Pancreas (tissue), 10 donors: ENCODE data around the gene SORCS2. TPM values are rescaled to one million over a fixed set of nuclear protein-coding genes. Genes with fewer than 3 reads are reported as not detected.

ENCODE experiments used
- ATAC-seq, 4 donors: fragments of 200-7000 bp; cut with Tn5 transposase; one replicate each; pipeline versions ENCODE4 v1.8.0 to v1.9.1; 2020; ENCODE audit warnings: mild to moderate bottlenecking in 4 of 4, moderate library complexity in 4 of 4
- DNase-seq, 6 donors: peaks; one replicate each; pipeline ENCODE4 v3.0.0-alpha.2; 2020
- FAIRE-seq: peaks from 2 replicates; lab custom pipeline; 2012; peaks lifted over from hg19 to GRCh38; lab: Jason Lieb, UNC
- H3K27ac ChIP-seq, 4 donors: fragments of 200-600 bp; sonication (generic); 1 replicate in 3 of 4; 2 replicates in 1 of 4; pipeline versions ENCODE4 v1.5.0 to v1.8.0; 2020
- H3K27me3 ChIP-seq, 4 donors: fragments of 200-600 bp; one replicate each; pipeline ENCODE4 v1.8.0; 2021
- H3K36me3 ChIP-seq, 3 donors: fragments of 200-600 bp; sonication (generic) in 1 of 3; one replicate each; pipeline versions ENCODE4 v1.5.0 to v1.8.0; 2020 to 2021
- H3K4me1 ChIP-seq, 3 donors: fragments of 200-600 bp; one replicate each; pipeline ENCODE4 v1.8.0; 2021
- H3K4me3 ChIP-seq, 4 donors: fragments of 200-600 bp; sonication (generic) in 2 of 4; one replicate each; pipeline versions ENCODE4 v1.5.0 to v1.8.0; 2020 to 2021
- H3K9me3 ChIP-seq, 4 donors: fragments of 200-600 bp; one replicate each; pipeline ENCODE4 v1.8.0; 2021
- CTCF ChIP-seq, 4 donors: fragments of 200-600 bp; sonication (generic) in 3 of 4; IDR thresholded peaks; one replicate each; pipeline versions ENCODE4 v1.5.0 to v1.8.0; 2021; ENCODE audit warnings: antibody characterized with exemption in 4 of 4
- WGBS, 2 donors: extraction: QIAGEN DNeasy Blood & Tissue Kit; methylation state at CpG; one replicate each; pipeline ENCODE4 v1.1.7; 2013; 5-methylcytosine and 5-hydroxymethylcytosine counted together
- intact Hi-C, 3 donors: fragments of 100-400 bp; cut with DNase I; formaldehyde crosslinking; loops; one replicate each; pipeline versions ENCODE4 v1.11.1 to v1.14.2; 2022
- polyA plus RNA-seq, 2 donors: library from polyadenylated mRNA; stranded (reverse); fragments of 200-250 nt; gene quantifications; one replicate each; pipeline ENCODE4 v1.2.3, GENCODE V29; 2013
- total RNA-seq, 6 donors: library from RNA; stranded (reverse); fragmentation: NEBNext Ultra II Directional in 4 of 6; extraction: Animal tissue kit (Norgen Biotek cat#: 25700) in 4 of 6; gene quantifications; one replicate each; pipeline versions ENCODE4 v1.2.1 to v1.2.4, GENCODE V29; 2021 to 2023
- donor health status: healthy with polysubstance abuse.
- donor health status: DM: no; HTN: no; CAD: no; lungs with moderate emphysema.
- donor health status: DM: no; HTN: no; CAD: no.
- donor health status: control.
- donor health status: control.
- donor health status: Bipolar disorder and iron deficiency.
- donor health status: DM: yes; HTN: yes; CAD: no.
- donor health status: DM: no; HTN: no; CAD: no.
- donor health status: DM: no; HTN: no; CAD: no.
- donor health status: DM: yes; HTN: yes; CAD: no.

SORCS2 gene
- total and polyA plus RNA-seq, 8 donors, result 0.14 to 1.7 (median 0.42) TPM

DNA sequence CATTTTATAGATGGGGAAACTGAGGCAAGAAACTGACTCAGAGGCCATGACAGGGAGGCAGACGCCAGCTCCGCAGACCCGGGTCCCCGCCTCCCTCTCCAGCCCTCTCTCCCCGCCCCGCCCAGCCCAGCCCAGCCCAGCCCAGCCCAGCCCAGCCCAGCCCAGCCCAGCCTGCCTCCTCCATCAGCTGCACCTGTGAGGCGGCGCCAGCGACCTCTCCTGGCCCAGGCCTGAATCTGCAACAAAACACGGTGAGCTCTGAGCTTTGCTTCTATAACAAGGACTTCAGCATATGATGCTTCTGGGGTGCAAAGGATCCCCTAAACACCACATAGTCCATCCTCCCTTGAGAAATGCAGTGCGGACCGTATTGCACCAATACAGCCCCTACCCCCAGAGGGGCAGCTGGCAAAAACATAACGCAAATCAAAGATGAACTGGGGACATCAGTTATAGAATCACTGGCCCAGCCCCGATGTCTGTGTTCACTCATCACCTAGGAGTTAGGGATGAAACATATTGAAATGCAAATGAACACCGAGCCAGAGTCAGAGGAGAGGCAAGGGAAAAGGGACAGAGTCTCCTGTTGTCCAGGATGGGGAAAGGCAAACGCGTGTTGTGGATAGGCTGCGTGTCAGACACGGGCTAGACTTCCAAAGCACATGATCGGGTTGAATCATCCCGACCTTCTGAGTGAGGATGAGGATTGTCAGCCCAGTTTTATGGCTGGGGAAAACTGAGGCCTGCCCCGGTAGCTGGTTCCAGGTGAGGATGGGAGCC is 458.5 kb downstream of the SORCS2 start:
- DNase-seq, result peak in 1 of 6 donors; percentile 36
- Histone ChIP-seq H3K4me3 (no peak overlapping the region), H3K36me3 (no peaks in the 10 kb centered on the region), H3K9me3 (no peaks in the 10 kb centered on the region), H3K27ac (no peak overlapping the region), H3K4me1 (no peaks in the 10 kb centered on the region), H3K27me3 (no peaks in the 10 kb centered on the region)
- intact Hi-C loops, result no loop called here
- WGBS, 2 donors, result 54 to 56% methylated on average over 20 to 22 of the region's 22 CpGs
- ATAC-seq, result no peak
- TF ChIP-seq CTCF (IDR thresholded peaks at IDR 0.05), result no peak
- FAIRE-seq, result no peak

DNA sequence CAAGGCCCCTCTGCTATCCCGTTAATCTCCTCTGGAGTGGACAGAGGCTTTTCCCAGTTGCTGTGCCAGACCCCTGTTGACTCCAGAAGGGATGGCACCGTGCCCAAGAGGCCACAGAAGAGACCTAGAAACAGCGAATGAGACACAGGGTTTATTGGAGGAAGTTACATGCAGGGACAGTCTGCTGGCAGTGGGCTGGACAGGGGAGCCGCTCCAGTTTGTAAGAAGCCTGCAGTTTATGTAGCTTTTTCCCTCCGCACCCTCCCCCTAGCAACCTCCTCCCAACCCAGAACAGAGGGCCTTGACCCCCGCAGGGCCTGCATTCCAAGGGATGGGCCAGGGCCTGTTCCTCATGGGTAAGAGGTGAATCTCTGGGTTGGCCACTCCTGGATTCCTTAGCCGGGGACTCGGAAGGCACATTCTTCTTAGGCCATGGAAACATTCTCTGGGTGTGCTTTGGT is 459.2 kb downstream of the SORCS2 start:
- Histone ChIP-seq H3K4me1 (no peaks in the 10 kb centered on the region), H3K27ac (no peak overlapping the region), H3K4me3 (no peak overlapping the region), H3K36me3 (no peaks in the 10 kb centered on the region), H3K27me3 (no peaks in the 10 kb centered on the region), H3K9me3 (no peaks in the 10 kb centered on the region)
- ATAC-seq, result no peak
- no peak for FAIRE-seq
- no peak for TF ChIP-seq CTCF (IDR thresholded peaks at IDR 0.05)
- DNase-seq, result no peak
- intact Hi-C loops, result no loop called here
- 65% methylated on average over 8 of the region's 8 CpGs for WGBS, 2 donors

GRCh38 chr4:7652006-7652405 is 459.7 kb downstream of the SORCS2 start:
- no peak for TF ChIP-seq CTCF (IDR thresholded peaks at IDR 0.05)
- no peak overlapping the region for H3K27ac ChIP-seq

DNA sequence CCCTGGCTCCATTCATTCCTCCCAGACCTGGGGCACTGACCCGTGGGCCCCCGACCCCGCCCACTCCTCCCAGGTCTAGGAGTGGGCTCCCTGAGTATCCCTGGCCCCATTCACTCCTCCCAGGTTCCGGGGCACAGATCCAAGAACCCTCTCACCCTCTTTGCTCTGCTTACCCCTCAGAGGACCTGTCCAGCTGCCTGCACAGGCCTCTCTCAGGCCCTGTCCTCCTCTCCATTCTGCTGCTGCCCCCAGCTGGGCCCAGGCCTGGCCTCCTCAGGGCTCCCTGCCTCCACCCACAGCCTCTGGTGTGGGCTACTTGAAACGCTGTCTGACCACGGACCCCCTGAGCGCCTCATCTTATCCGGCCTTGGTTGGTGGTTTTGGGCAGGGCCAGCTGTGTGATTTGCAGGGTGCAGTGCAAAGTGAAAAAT is 460.1 kb downstream of the SORCS2 start:
- ATAC-seq (no peak), FAIRE-seq (no peak), DNase-seq (no peak)
- H3K4me3 ChIP-seq, result no peak overlapping the region
- no peaks in the 10 kb centered on the region for H3K4me1 ChIP-seq
- no peaks in the 10 kb centered on the region for H3K9me3 ChIP-seq
- H3K36me3 ChIP-seq, result no peaks in the 10 kb centered on the region
- intact Hi-C loops, result no loop called here
- TF ChIP-seq CTCF (IDR thresholded peaks at IDR 0.05), result no peak
- no peaks in the 10 kb centered on the region for H3K27me3 ChIP-seq
- 63 to 83% methylated on average over 8 of the region's 8 CpGs for WGBS, 2 donors
- no peak overlapping the region for H3K27ac ChIP-seq

More at GRCh38 chr4:7652006-7652405, 459.7 kb downstream of the SORCS2 start:
- H3K36me3 ChIP-seq, result no peaks in the 10 kb centered on the region
- no peaks in the 10 kb centered on the region for H3K4me1 ChIP-seq
- no peak for DNase-seq
- no peaks in the 10 kb centered on the region for H3K9me3 ChIP-seq
- no peaks in the 10 kb centered on the region for H3K27me3 ChIP-seq
- ATAC-seq, result no peak
- intact Hi-C loops, result no loop called here
- H3K4me3 ChIP-seq, result no peak overlapping the region
- 70 to 76% methylated on average over 8 of the region's 8 CpGs for WGBS, 2 donors
- no peak for FAIRE-seq

DNA sequence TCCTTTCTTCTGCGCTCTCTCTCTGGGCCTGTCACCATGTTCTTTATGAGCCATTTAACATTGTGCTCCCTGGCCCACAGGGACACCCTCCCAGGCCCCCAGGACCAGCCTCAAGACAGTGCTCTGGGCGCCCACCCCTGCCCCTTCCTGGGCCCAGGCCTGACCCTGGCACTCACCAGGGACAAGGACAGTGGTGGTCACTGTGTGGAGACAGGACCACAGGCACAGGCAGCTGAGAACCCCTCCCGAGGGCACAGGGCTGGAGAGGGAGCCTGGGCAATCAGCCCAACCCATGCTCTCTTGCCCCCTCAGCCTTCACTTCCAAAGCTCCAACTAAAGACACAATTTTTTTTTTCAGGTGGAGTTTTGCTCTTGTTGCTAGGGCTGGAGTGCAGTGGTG is 460.6 kb downstream of the SORCS2 start:
- no peak for DNase-seq
- Histone ChIP-seq H3K4me3 (no peak overlapping the region), H3K9me3 (no peaks in the 10 kb centered on the region), H3K4me1 (no peaks in the 10 kb centered on the region), H3K36me3 (no peaks in the 10 kb centered on the region), H3K27ac (no peak overlapping the region), H3K27me3 (no peaks in the 10 kb centered on the region)
- intact Hi-C loops, result no loop called here
- 74 to 75% methylated on average over 3 of the region's 3 CpGs for WGBS, 2 donors
- no peak for ATAC-seq
- FAIRE-seq, result no peak
- no peak for TF ChIP-seq CTCF (IDR thresholded peaks at IDR 0.05)
